HG03460 (cell line): Measurements from ENCODE around the gene LEFTY2.
"Not testable (repeated sequence)": the region's sequence is repeated elsewhere in the genome, so short reads cannot be mapped to it uniquely, and the experiment has no call there.

Experiments used
- ATAC-seq: cut with Tn5 transposase; IDR thresholded peaks from one replicate; pipeline ENCODE4 v1.9.1; 2021; ENCODE audit not compliant: unreplicated experiment

Gene LEFTY2

GRCh38 chr1:225931270-225932136 lies 9.5 kb downstream of the LEFTY2 start:
- no peak for ATAC-seq

DNA sequence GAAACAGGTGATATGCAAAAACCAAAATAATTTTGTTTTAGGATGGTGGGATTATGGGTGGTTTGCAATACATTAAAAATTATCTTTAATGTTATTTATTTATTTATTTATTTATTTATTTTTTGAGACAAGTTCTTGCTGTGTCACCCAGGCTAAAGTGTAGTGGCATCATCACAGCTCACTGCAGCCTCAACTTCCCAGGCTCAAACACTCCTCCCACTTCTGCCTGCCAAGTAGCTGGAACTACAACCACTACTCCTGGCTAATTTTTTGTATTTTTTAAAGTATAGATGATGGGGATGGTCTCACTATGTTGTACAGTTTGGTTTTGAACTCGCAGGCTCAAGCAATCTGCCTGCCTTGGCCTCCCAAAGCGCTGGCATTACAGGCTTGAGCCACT lies 10.5 kb downstream of the LEFTY2 start:
- ATAC-seq, result no peak

GRCh38 chr1:225929462-225929861 lies 11.6 kb downstream of the LEFTY2 start:
- ATAC-seq, result not testable (repeated sequence)

DNA sequence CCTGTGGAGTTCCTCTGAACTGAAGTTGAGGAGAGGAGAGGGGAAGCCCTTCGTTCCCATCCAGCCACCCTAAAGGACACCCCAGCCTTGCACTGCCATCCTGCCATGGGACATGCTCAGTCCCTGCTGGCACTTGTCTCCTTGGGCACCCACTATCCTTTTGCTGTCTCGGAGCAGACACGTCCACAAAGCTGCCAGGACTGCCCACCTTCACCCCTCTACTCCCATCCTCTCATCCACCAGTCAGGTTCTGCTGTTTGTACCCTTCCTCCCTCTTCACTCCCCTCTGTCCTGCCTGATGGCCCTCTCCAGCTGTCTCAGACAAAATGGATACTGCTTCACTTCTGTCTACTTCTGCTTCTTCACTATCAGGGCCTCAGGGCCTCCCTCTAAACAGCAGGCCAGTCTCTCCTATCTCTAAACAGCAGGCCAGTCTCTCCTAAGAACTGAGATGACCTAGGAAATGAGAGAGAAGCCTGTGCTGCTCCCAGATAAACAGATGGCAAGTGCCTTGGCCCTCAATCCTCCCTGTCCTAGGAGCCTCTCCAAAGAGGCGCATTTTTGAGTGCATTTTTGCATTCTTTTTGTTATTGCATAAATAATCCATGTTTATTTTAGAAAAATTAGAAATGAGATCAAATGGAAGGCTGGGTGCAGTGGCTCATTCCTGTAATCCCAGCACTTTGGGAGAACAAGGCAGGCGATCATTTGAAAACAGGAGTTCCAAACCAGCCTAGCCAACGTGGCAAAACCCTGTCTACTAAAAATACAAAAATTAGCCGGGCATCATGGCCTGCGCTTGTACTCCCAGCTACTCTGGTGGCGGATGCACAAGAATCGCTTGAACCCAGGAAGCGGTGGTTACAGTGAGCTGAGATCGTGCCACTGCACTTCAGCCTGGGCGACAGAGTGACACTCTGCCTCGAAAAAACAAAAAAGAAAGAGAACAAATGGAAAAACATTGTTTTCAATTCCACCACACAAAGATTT lies 12.5 kb downstream of the LEFTY2 start:
- ATAC-seq, result no peak

DNA sequence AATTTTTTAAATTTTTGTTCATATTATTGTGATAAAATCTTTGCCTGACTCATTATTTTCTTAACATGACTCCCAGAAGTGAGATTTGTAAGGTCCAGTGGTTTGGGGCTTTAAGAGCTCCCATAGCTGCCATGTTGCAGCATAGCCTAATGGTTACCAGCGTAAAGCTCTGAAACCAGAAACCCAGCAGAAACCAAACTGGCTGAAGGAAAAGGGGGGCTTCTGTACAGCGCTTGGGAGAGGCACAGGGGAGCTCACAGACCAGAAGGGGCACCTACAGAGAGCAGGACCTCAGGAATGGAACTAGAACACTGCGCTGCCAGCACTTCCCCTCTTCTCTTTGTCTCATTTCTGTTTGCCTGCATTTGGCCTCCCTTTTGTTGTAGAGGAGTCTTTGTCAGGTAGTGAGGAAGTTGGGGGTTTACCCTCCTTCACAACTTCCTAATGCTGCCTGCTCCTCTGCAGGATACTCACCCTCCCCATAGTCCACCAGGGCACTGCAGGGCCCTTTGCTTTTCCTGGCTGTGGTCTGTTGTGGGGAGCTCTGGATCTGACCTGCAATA lies 14.4 kb downstream of the LEFTY2 start:
- no peak for ATAC-seq

DNA sequence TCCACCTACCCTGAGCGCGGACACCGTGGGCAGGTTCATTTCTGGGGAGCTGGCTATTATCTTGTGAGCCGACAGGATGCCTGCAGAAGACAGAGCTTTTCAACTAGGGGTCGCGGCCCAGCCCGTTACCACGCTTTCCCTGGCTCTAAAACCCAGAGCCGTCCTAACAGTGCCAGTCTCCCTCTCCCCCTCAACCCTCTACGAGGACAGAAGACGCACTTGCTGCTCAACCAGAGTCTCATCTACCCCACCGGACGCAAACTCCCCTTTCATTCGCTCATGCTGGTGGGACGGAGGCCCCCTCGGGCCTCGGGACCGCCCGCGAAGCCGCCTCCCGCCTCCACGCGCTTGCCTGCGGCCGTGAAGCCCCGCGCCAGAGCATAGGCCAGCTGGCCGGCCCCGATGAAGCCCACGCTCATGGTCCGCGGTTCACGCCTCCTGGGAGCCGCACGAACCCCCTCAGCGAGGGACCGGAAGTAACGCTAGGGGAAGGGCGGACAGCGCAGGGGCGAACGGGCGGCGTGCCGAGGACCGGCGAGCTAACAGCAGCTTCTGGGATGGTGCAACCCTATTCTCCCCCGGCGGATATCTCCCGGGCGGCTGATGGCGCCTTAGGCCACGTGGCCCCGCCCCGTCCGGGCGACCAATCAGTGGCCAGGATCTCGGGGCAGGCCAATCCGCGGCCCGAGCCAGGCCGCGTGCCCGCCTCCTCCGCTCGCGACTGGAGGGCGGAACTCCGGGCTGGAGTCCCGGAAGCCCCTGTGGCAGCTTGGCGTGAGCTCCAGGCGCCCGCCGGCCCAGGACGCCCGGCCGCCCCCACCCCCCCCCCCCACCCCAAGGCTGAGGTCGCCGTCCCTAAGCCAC lies 17.1 kb downstream of the LEFTY2 start, which contains the start of gene PYCR2:
PYCR2 (minus strand) TSS at position 559 of the 864 bp plus-strand sequence; CDS start at position 419, 140 bp downstream.
- peak; percentile 93 for ATAC-seq

GRCh38 chr1:225923381-225923691 lies 17.7 kb downstream of the LEFTY2 start:
- ATAC-seq, result no peak

- no peak for ATAC-seq
Observed at GRCh38 chr1:225921734-225922709, 19.0 kb downstream of the LEFTY2 start.

GRCh38 chr1:225919906-225920305 lies 21.1 kb downstream of the LEFTY2 start:
- ATAC-seq, result no peak

DNA sequence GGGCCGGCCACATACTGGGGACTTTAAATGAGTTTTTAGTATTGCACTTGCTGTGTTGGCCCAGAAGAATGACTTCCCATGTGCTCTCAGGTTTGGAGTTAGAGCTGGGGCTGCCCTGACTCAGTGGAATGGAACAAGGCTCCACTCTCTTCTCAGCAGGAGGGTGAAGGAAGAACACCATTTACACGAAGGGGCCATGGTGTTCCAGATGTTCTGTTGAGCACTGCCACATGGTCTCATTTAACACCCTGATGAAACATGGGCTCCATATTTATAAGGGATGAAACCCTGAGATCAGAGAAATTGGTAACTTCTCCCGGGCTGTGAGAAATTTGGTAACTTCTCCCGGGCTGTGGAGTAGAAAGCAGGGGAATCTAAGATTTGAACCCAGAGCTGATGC lies 22.7 kb downstream of the LEFTY2 start:
- no peak for ATAC-seq

DNA sequence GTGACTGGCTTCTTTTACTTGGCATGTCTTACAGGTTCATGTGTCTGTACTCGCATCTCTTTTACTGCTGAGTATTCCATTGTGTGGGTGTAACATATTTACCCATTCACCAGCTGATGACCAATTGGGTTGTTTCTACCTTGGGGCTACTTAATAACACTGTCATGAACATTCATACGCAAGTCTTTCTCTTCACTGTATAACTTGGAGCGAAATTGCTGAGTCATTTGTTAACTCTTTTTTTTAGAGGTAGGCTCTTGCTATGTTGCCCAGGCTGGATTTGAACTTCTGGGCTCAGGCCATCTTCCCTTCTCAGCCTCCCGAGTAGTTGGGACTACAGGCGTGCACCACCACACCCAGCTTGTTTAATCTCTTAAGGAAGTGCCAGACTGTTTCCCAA lies 23.5 kb downstream of the LEFTY2 start:
- no peak for ATAC-seq

DNA sequence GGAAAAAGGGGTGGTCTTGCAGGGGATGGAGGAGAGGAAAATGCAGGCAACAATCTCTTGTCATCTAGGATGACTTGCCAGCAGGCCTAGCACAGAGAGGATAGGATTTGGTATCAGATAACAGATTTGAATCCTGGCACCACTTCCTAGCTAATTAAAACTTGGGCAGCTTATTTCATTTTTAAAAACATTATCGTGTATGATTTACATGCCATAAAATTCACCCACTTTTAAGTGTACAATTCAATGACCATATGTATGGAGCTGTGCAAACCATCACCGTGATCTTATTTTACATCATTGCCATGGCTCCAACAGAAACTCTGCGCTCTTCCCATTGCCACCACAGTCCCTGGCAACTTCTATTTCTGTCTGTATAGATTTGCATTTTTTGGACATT lies 23.9 kb downstream of the LEFTY2 start:
- ATAC-seq, result no peak

- no peak for ATAC-seq
Observed at GRCh38 chr1:225915538-225915991, 25.5 kb downstream of the LEFTY2 start.

- ATAC-seq, result no peak
Observed at GRCh38 chr1:225914947-225915346, 26.1 kb downstream of the LEFTY2 start.

- no peak for ATAC-seq
Observed at GRCh38 chr1:225914391-225914790, 26.6 kb downstream of the LEFTY2 start.

DNA sequence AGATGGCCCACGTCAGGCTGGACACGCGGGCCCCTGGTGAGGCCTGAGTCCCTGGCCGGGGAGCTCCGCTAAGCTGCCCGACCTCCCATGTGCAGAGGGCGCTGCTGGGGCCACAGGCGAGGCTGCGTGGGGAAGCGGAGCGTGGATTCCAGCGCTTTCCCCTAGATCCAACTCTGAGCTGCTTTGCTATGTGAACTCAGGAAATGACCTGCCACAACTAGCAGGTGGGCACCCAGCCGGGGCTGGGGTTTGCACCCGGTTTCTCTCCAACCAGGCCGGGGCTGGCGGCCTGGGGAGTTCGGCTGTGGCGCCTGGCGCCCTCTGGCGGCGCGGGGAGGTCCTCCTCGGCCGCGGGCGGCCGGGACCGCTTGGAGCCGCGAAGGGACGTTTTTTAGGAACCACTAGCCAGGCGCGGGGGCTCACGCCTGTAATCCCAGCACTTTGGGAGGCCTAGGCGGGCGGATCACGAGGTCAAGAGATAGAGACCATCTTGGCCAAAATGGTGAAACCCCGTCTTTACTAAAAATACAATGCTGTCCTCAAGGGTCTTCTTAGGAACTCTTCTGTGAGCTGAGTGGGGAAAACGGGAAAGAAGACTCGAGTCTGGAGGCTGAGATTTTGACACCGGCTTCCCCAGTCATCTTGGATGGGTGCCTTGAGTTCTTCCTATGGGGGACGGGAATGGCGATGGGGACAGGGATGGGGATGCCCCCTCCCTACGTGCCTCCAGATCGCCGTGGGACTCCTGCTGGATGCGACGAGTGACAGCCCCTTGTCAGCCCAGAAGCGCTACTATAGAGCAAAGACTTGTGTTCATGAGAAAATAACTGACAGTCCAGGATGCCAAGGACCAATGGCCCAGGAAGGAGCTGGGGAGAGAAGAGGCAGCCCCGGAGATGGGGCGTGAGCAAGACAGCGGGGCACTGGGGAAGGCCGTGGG lies 29.6 kb downstream of the LEFTY2 start:
- ATAC-seq, result peak; percentile 80

GRCh38 chr1:225909477-225909876 lies 31.5 kb downstream of the LEFTY2 start:
- ATAC-seq, result no peak

GRCh38 chr1:225908773-225909172 lies 32.2 kb downstream of the LEFTY2 start:
- no peak for ATAC-seq
